ENCODE measurements around the gene ADCY2.

- TF ChIP-seq CBFB (CRISPR knock-in tag; IDR thresholded peaks at IDR 0.05) (no peak), E2F4 (CRISPR knock-in tag; IDR thresholded peaks at IDR 0.05; ENCODE audit: low read depth) (no peak), CTCF (IDR thresholded peaks at IDR 0.05 in 2 of 3, conservative IDR thresholded peaks at IDR 0.05 in 1 of 3; ENCODE audit: insufficient read depth in 2 of 3, low read depth in 1 of 3, low read length in 3 of 3) (no peak), C11orf30 (IDR thresholded peaks at IDR 0.05; ENCODE audit: low read depth) (no peak), PATZ1 (CRISPR knock-in tag; IDR thresholded peaks at IDR 0.05; ENCODE audit: borderline replicate concordance) (no peak), EHMT2 (IDR thresholded peaks at IDR 0.05) (no peak), HDAC6 (IDR thresholded peaks at IDR 0.05; ENCODE audit: low read depth, low read length) (no peak), MEF2A (IDR thresholded peaks at IDR 0.05; ENCODE audit: control insufficient read depth, low read depth, low read length) (no peak), HDAC2 (IDR thresholded peaks at IDR 0.05) (no peak), NONO (IDR thresholded peaks at IDR 0.05; ENCODE audit: low read depth in 2 of 2, low read length in 1 of 2) (no peak), L3MBTL2 (IDR thresholded peaks at IDR 0.05) (no peak), FOXA1 (IDR thresholded peaks at IDR 0.05; ENCODE audit: borderline replicate concordance) (no peak)
Observed at GRCh38 chr5:7565559-7565958, 169.6 kb downstream of the ADCY2 start.

All from K562 (cell line).